Calu3 (cell line): Measurements from ENCODE around the gene LCOR. TPM values are rescaled to one million over a fixed set of nuclear protein-coding genes. Genes with fewer than 3 reads are reported as not detected.

Experiments
- BruUV-seq: library from RNA; stranded (reverse); fragments of 400-500 nt; replicated peaks from 2 replicates; lab custom pipeline; 2021; lab: Mats Ljungman, UMichigan
- CTCF ChIA-PET: fragments of 300-600 bp; sonication (Branson Sonifier 250); formaldehyde crosslinking; loops from one replicate; lab custom pipeline; 2022; ENCODE audit warnings: antibody characterized with exemption; lab: Charles Lee
- DNase-seq: peaks from one replicate; pipeline ENCODE4 v3.0.0; 2022
- H3K27ac Mint-ChIP-seq: one replicate; pipeline ENCODE4 v1.8.0; 2022; ENCODE audit warnings: mixed read lengths; ENCODE audit not compliant: unreplicated experiment
- H3K27me3 Mint-ChIP-seq: one replicate; pipeline ENCODE4 v1.8.0; 2022; ENCODE audit warnings: mixed read lengths; ENCODE audit not compliant: unreplicated experiment
- H3K36me3 Mint-ChIP-seq: one replicate; pipeline ENCODE4 v1.8.0; 2022; ENCODE audit warnings: mild to moderate bottlenecking, moderate library complexity, mixed read lengths; ENCODE audit not compliant: insufficient read depth, unreplicated experiment
- H3K4me1 Mint-ChIP-seq: one replicate; pipeline ENCODE4 v1.8.0; 2022; ENCODE audit warnings: mild to moderate bottlenecking, low read depth, mixed read lengths; ENCODE audit not compliant: unreplicated experiment
- H3K4me3 Mint-ChIP-seq: one replicate; pipeline ENCODE4 v1.8.0; 2022; ENCODE audit warnings: mild to moderate bottlenecking, low read depth, moderate library complexity, mixed read lengths; ENCODE audit not compliant: unreplicated experiment
- H3K9me3 Mint-ChIP-seq: one replicate; pipeline ENCODE4 v1.8.0; 2022; ENCODE audit warnings: low read depth, mixed read lengths; ENCODE audit not compliant: unreplicated experiment
- CTCF ChIP-seq: fragments of 200-600 bp; IDR thresholded peaks from one replicate; pipeline ENCODE4 v1.8.0; 2022; ENCODE audit warnings: antibody characterized with exemption; ENCODE audit not compliant: unreplicated experiment
- intact Hi-C: fragments of 100-400 bp; cut with micrococcal nuclease; formaldehyde crosslinking; loops from one replicate; pipeline ENCODE4 v1.10.0; 2022; ENCODE audit not compliant: unreplicated experiment
- total RNA-seq: library from RNA; stranded (reverse); gene quantifications from 2 replicates; pipeline ENCODE4 v1.2.3, GENCODE V29; 2022

LCOR gene
- total RNA-seq, 1 experiment from 2014 or later: 50.1 TPM

- H3K4me1 Mint-ChIP-seq: no peaks in the 10 kb centered on the region
- DNase-seq: no peak
- H3K4me3 Mint-ChIP-seq: no peak overlapping the region
- BruUV-seq: no TSS peak
- TF ChIP-seq CTCF: no peak
- H3K27me3 Mint-ChIP-seq: peaks cover 28% of the 10 kb centered on the region
- no peaks in the 10 kb centered on the region for H3K9me3 Mint-ChIP-seq
- peaks cover 5% of the 10 kb centered on the region for H3K36me3 Mint-ChIP-seq
- intact Hi-C loops: no loop called here
- no peak overlapping the region for H3K27ac Mint-ChIP-seq
- CTCF ChIA-PET: no interaction called here
These were observed 196.2 kb downstream of the LCOR start for GRCh38 chr10:97028126-97028831.

- peaks cover 28% of the 10 kb centered on the region for H3K27me3 Mint-ChIP-seq
- TF ChIP-seq CTCF: no peak
- H3K4me3 Mint-ChIP-seq: no peak overlapping the region
- H3K27ac Mint-ChIP-seq: no peak overlapping the region
- intact Hi-C loops: no loop called here
- no peaks in the 10 kb centered on the region for H3K9me3 Mint-ChIP-seq
- no peak for DNase-seq
- BruUV-seq: no TSS peak
- peaks cover 1% of the 10 kb centered on the region for H3K36me3 Mint-ChIP-seq
- H3K4me1 Mint-ChIP-seq: no peaks in the 10 kb centered on the region
- CTCF ChIA-PET: no interaction called here
These were observed 196.7 kb downstream of the LCOR start for GRCh38 chr10:97028832-97029178.

GRCh38 chr10:97029271-97029670, 197.2 kb downstream of the LCOR start:
- intact Hi-C loops: no loop called here
- BruUV-seq: no TSS peak

GRCh38 chr10:97030894-97031293, 198.8 kb downstream of the LCOR start:
- no peaks in the 10 kb centered on the region for H3K4me1 Mint-ChIP-seq
- H3K27ac Mint-ChIP-seq: no peak overlapping the region
- H3K9me3 Mint-ChIP-seq: no peaks in the 10 kb centered on the region
- no peak for TF ChIP-seq CTCF
- no TSS peak for BruUV-seq
- H3K36me3 Mint-ChIP-seq: no peaks in the 10 kb centered on the region
- H3K4me3 Mint-ChIP-seq: no peak overlapping the region
- CTCF ChIA-PET: no interaction called here
- DNase-seq: no peak
- peaks cover 47% of the 10 kb centered on the region for H3K27me3 Mint-ChIP-seq
- intact Hi-C loops: loop anchor here (10.0 kb wide), 1 partner anchor 84 kb away; no protein-coding TSS in a partner anchor

More at GRCh38 chr10:97029271-97029670, 197.2 kb downstream of the LCOR start:
- no peak overlapping the region for H3K4me3 Mint-ChIP-seq
- TF ChIP-seq CTCF: no peak
- H3K36me3 Mint-ChIP-seq: no peaks in the 10 kb centered on the region
- DNase-seq: no peak
- H3K4me1 Mint-ChIP-seq: no peaks in the 10 kb centered on the region
- CTCF ChIA-PET: no interaction called here
- no peaks in the 10 kb centered on the region for H3K9me3 Mint-ChIP-seq
- no peak overlapping the region for H3K27ac Mint-ChIP-seq
- H3K27me3 Mint-ChIP-seq: peaks cover 31% of the 10 kb centered on the region
